Heart right ventricle (tissue), 16 donors: ENCODE results near the gene SOAT2. TPM values are rescaled to one million over a fixed set of nuclear protein-coding genes. Genes with fewer than 3 reads are reported as not detected.

Experiments used
- ATAC-seq, 8 donors: fragments of 200-7000 bp; cut with Tn5 transposase; one replicate each; pipeline ENCODE4 v1.9.1; 2020; ENCODE audit warnings: mild to moderate bottlenecking in 8 of 8, moderate library complexity in 8 of 8, moderate number of reproducible peaks in 1 of 8
- DNase-seq, 2 donors: peaks; one replicate each; pipeline ENCODE4 v3.0.0-alpha.2; 2020
- H3K27ac ChIP-seq, 10 donors: fragments of 200-600 bp; sonication (generic) in 2 of 10; one replicate each; pipeline versions ENCODE4 v1.5.0 to v1.8.0; 2020 to 2022; ENCODE audit warnings: mild to moderate bottlenecking in 3 of 10
- H3K27me3 ChIP-seq, 7 donors: fragments of 200-600 bp; one replicate each; pipeline ENCODE4 v1.8.0; 2021 to 2022; ENCODE audit warnings: mild to moderate bottlenecking in 2 of 7
- H3K36me3 ChIP-seq, 9 donors: fragments of 200-600 bp; sonication (generic) in 1 of 9; one replicate each; pipeline versions ENCODE4 v1.5.0 to v1.8.0; 2020 to 2022; ENCODE audit warnings: mild to moderate bottlenecking in 2 of 9
- H3K4me1 ChIP-seq, 9 donors: fragments of 200-600 bp; sonication (generic) in 1 of 9; one replicate each; pipeline versions ENCODE4 v1.5.0 to v1.8.0; 2020 to 2022; ENCODE audit warnings: mild to moderate bottlenecking in 4 of 9
- H3K4me3 ChIP-seq, 10 donors: fragments of 200-600 bp; sonication (generic) in 2 of 10; one replicate each; pipeline versions ENCODE4 v1.5.0 to v1.8.0; 2020 to 2022; ENCODE audit warnings: mild to moderate bottlenecking in 7 of 10, moderate library complexity in 2 of 10
- H3K9me3 ChIP-seq, 11 donors: fragments of 200-600 bp in 10 of 11; sonication (generic) in 2 of 11; one replicate each; pipeline versions ENCODE4 v1.5.0 to v1.8.0; 2013 to 2022; ENCODE audit warnings: mild to moderate bottlenecking in 2 of 11, control low read depth in 1 of 11, moderate library complexity in 1 of 11
- WGBS, 2 donors: extraction: QIAGEN DNeasy Blood & Tissue Kit; methylation state at CpG; one replicate each; pipeline ENCODE4 v1.1.7; 2013; ENCODE audit warnings: inconsistent platforms in 1 of 2; 5-methylcytosine and 5-hydroxymethylcytosine counted together
- intact Hi-C, 10 donors: fragments of 100-400 bp; cut with DNase I; formaldehyde crosslinking; loops; one replicate each; pipeline versions ENCODE4 v1.11.1 to v1.14.2; 2022
- polyA plus RNA-seq, 2 donors: library from polyadenylated mRNA; stranded (reverse); fragments of 200-250 nt; gene quantifications; one replicate each; pipeline ENCODE4 v1.2.3, GENCODE V29; 2013
- total RNA-seq, 10 donors: library from RNA; stranded (reverse); fragmentation: NEBNext Ultra II Directional in 3 of 10; extraction: Animal tissue kit (Norgen Biotek cat#: 25700) in 3 of 10; gene quantifications; one replicate each; pipeline versions ENCODE4 v1.2.1 to v1.2.4, GENCODE V29; 2021 to 2023
- TF ChIP-seq, protein P1 (sequence below), 9 donors: fragments of 200-600 bp; sonication (generic) in 2 of 9; IDR thresholded peaks; one replicate each; pipeline versions ENCODE4 v1.5.0 to v1.8.0; 2021 to 2022; ENCODE audit warnings: antibody characterized with exemption in 9 of 9, mild to moderate bottlenecking in 5 of 9, moderate library complexity in 1 of 9
- donor health status: Arrhythmogenic right ventricular cardiomyopathy.
- donor health status: ischemic (EF 13 %, LVEDD 7.1; RV severe dilation, severe dysfunction).
- donor health status: healthy with polysubstance abuse.
- donor health status: DM: no; HTN: yes; CAD: no.
- donor health status: DM: no; HTN: no; CAD: no.
- donor health status: ischemic (EF 25% LVEDD 6.9; RV normal size, moderate dysfunction).
- donor health status: ischemic (EF 25% LVEDD 5.7; RV mildly dilated, moderate dysfunction).
- donor health status: healthy.
- donor health status: DM: yes; HTN: yes; CAD: no.
- donor health status: Ischemic cardiomyopathy.
- donor health status: ischemic (EF 35%, LVEDD 5.7; RV mildly dilated, moderate dysfunction).
- donor health status: nonischemic (EF 11% LVEDD 7.7; RV severe dilation, severe dysfunction).
- donor health status: DM: yes; HTN: yes; CAD: no.
- donor health status: PGD.
- donor health status: ischemic (EF 29% LVEDD 5.4; RV normal size, mild dysfunction).
- donor health status: nonischemic (EF 23%, LVEDD 6.1; RV moderate dilation, normal function).

Gene SOAT2
- total and polyA plus RNA-seq, 12 donors, result 0.03 TPM; not detected in 11

DNA sequence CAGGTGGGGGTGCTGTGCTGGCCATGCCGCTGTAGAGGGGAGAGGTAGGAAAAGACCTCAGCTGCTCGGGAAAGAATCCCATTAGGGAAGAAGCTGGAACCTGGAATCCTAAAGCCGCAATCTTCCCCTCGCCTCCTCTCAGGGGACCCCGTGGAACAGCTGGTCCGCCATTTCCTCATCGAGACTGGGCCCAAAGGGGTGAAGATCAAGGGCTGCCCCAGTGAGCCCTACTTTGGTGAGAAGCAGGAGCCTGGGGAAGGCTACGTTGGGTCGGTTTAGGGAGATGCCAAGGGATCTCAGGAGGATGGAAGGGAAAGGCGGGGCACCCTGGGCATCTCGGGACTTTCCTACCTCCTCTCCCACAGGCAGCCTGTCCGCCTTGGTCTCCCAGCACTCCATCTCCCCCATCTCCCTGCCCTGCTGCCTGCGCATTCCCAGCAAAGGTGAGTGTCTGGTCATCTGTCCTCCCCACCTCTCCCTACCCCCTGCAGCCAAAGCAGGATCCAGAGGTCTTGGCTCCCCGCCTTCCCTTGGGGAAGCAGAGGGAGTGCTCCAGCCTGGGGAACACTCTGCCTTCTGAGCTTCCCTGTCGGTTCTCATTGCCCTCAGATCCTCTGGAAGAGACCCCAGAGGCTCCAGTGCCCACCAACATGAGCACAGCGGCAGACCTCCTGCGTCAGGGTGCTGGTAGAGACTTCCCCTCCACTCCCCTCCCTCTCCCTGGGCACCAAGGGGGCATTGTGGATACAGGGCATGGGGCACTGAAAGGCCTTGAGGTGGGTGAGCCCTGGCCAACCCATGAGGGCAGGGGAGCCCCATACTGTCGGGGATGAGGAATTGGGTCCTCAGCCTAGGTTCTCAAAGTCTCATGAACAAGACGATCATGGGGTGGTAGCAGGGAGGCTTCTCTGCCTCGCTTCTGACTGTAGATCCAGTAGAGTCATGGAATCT is 41.0 kb upstream of the SOAT2 start:
- no peak for DNase-seq

DNA sequence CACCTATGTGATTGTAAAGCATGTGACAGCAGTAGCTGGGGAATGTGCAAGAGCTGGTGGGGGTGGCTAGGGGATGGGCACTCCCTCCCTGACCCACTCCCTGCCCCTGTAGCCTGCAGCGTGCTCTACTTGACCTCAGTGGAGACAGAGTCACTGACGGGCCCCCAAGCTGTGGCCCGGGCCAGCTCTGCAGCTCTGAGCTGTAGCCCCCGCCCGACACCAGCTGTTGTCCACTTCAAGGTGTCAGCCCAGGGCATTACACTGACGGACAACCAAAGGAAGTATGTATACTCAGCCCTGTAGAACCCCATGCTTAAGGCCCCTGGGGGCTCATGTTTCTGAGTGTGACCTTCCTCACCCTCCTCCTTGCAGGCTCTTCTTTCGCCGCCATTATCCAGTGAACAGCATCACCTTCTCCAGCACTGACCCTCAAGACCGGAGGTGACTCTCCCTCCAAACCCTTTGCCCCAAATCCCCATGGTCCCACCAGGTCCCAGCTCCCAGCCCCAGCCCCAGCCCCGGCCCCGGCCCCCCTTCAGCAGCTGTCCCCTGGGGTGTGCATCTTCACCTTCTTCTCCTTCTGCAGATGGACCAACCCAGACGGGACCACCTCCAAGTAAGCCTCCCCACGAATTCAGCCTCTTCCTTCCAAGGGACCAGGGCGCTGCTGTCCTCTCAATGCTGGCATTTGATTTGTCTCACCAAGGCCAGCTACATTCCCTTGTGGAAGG is 40.1 kb upstream of the SOAT2 start:
- no peaks in the 10 kb centered on the region for H3K27me3 ChIP-seq
- 65 to 70% methylated on average over 14 of the region's 14 CpGs for WGBS, 2 donors
- H3K4me1 ChIP-seq, result peaks cover 45 to 100% (median 79%) of the 10 kb centered on the region in 9 donors
- no peak overlapping the region for H3K4me3 ChIP-seq
- H3K9me3 ChIP-seq, result no peaks in the 10 kb centered on the region
- H3K27ac ChIP-seq, result peak overlapping the region in 9 of 10 donors; percentile 17 to 88 (median 66)
- TF ChIP-seq, protein P1, sequence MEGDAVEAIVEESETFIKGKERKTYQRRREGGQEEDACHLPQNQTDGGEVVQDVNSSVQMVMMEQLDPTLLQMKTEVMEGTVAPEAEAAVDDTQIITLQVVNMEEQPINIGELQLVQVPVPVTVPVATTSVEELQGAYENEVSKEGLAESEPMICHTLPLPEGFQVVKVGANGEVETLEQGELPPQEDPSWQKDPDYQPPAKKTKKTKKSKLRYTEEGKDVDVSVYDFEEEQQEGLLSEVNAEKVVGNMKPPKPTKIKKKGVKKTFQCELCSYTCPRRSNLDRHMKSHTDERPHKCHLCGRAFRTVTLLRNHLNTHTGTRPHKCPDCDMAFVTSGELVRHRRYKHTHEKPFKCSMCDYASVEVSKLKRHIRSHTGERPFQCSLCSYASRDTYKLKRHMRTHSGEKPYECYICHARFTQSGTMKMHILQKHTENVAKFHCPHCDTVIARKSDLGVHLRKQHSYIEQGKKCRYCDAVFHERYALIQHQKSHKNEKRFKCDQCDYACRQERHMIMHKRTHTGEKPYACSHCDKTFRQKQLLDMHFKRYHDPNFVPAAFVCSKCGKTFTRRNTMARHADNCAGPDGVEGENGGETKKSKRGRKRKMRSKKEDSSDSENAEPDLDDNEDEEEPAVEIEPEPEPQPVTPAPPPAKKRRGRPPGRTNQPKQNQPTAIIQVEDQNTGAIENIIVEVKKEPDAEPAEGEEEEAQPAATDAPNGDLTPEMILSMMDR (IDR thresholded peaks at IDR 0.05), result no peak
- DNase-seq (no peak), ATAC-seq (no peak)
- H3K36me3 ChIP-seq, result peaks cover 0 to 99% (median 58%) of the 10 kb centered on the region in 9 donors
- intact Hi-C loops, result loop anchor here in 1 of 10 donors (5.0 to 10.0 kb wide), 2 partner anchors 34 to 132 kb away; partner anchors contain the start of gene IGFBP6

More for the DNA sequence above, 41.0 kb upstream of the SOAT2 start:
- H3K36me3 ChIP-seq, result peaks cover 0 to 99% (median 67%) of the 10 kb centered on the region in 9 donors
- no peak overlapping the region for H3K4me3 ChIP-seq
- no peak for ATAC-seq
- TF ChIP-seq, protein P1 (IDR thresholded peaks at IDR 0.05), result no peak
- H3K4me1 ChIP-seq, result peaks cover 45 to 100% (median 79%) of the 10 kb centered on the region in 9 donors
- H3K9me3 ChIP-seq, result no peaks in the 10 kb centered on the region
- WGBS, 2 donors, result 71% methylated on average over 20 of the region's 20 CpGs
- peak overlapping the region in 9 of 10 donors; percentile 14 to 88 (median 62) for H3K27ac ChIP-seq
- intact Hi-C loops, result loop anchor here in 1 of 10 donors (5.0 to 10.0 kb wide), 2 partner anchors 35 to 133 kb away; partner anchors contain the start of gene IGFBP6
- H3K27me3 ChIP-seq, result no peaks in the 10 kb centered on the region

- DNase-seq (peak; percentile 47 to 81), ATAC-seq (peak in 7 of 8 donors; percentile 35 to 58 (median 53))
- Histone ChIP-seq H3K4me1 (peaks cover 49 to 100% (median 84%) of the 10 kb centered on the region in 9 donors), H3K27ac (peak overlapping the region; percentile 5 to 88 (median 68)), H3K36me3 (peaks cover 0 to 97% (median 50%) of the 10 kb centered on the region in 9 donors), H3K9me3 (no peaks in the 10 kb centered on the region), H3K27me3 (no peaks in the 10 kb centered on the region), H3K4me3 (no peak overlapping the region)
- intact Hi-C loops, result loop anchor here in 4 of 10 donors (1.0 to 10.0 kb wide), 5 partner anchors 8 to 131 kb away; partner anchors contain the start of gene IGFBP6 (in 1 of the 4)
- 46 to 55% methylated on average over 13 of the region's 13 CpGs for WGBS, 2 donors
- TF ChIP-seq, protein P1 (IDR thresholded peaks at IDR 0.05), result peak in 1 of 9 donors; percentile 3
Measured at GRCh38 chr12:53063708-53064612, 39.3 kb upstream of the SOAT2 start.
